Activated CD4-positive, alpha-beta T cell treated with anti-CD3 and anti-CD28 coated beads, Interleukin-2, amount 50 U/mL, for 1 hour (primary cell): ENCODE data around the gene MAP7.
"Not testable (repeated sequence)": the region's sequence is repeated elsewhere in the genome, so short reads cannot be mapped to it uniquely, and the experiment has no call there.

Source experiments
- DNase-seq: peaks from one replicate; pipeline ENCODE4 v3.0.0-alpha.2; 2020

The MAP7 gene

DNA sequence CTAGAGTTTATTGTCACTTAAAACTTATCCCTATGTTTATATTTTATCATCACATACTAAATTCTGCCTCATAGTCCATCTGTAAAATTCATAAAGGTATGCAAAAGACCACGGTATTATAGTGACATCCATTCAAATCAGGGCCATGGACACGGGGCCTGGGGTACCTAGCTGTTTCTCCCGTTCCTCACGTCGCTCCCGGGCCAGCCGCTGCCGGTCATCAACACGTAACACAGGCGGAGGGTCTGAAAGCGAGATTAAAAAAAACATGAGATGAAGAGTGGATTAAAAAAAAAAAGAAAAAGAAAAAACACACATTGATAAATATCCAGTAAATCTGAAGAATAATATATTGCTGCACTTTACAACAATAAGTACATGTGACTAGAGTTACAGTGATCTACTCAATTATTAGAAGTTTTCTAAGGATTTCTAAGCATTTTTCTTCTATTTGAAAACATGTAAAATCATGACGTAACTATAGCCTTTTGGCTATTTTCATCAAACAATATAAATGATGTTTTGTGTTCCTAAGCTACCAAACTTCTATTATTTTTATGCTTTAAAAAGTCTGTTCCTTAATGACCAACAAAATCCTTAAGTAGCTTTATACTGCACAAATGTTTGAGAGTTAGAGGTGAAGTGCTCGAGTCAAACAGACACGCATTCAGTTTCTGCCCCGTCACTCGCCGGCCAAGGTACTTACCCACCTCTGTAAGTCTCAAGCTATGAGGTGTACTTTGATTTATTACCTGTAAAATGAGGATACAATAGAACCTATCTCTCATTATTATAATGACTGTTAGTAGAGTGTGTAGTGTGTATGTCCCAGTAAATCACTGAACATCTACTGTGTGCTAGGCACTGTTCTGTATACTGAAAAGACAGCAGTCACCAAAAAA, 138.5 kb downstream of the MAP7 start:
- DNase-seq, result no peak

GRCh38 chr6:136411025-136411325, 139.2 kb downstream of the MAP7 start:
- DNase-seq, result no peak

GRCh38 chr6:136410201-136411024, 139.8 kb downstream of the MAP7 start:
- no peak for DNase-seq

- no peak for DNase-seq
Observed at GRCh38 chr6:136409597-136409996, 140.6 kb downstream of the MAP7 start.

- DNase-seq, result no peak
Observed at GRCh38 chr6:136408204-136408603, 142.0 kb downstream of the MAP7 start.

GRCh38 chr6:136405420-136406029, 144.7 kb downstream of the MAP7 start:
- no peak for DNase-seq

GRCh38 chr6:136404627-136405419, 145.4 kb downstream of the MAP7 start:
- no peak for DNase-seq

DNA sequence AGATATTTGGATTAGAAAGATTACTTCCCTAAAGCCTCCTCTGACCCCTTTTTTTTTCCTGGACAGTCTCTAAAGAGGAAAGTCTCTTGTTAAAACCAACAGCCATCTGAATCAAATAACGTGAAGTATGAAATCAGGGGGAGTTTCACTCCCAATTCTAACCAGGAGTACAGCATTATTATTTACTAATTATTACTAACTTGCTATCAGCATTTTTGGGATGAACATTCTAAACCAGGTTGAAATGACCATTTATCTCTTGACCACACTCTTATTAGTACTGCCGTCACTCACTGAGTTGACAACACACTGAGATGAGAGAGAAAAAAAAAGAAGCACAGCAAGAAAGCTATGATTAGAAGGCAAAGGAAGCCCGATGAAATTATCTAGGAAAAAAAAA, 146.2 kb downstream of the MAP7 start:
- no peak for DNase-seq

- no peak for DNase-seq
Observed at GRCh38 chr6:136403110-136403980, 146.9 kb downstream of the MAP7 start.

DNA sequence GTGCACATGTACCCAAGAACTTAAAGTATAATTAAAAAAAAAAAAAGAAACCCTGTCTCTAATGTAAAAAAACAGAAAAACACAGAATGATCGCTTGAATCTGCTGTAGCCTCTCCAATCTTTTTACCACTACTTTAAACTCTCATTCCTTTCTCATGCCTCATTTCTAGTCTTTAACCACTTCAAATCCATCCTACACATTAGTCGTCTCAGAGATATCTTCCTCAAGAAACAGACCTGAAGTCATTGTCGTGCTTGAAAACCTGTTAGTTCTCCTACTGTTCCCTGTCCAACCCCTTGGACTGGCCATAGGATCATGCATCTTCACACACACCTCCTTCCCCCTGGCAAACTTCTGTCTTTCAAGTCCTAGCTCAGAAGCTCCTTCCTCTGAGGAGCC, 148.5 kb downstream of the MAP7 start:
- DNase-seq, result no peak

- DNase-seq, result not testable (repeated sequence)
Observed at GRCh38 chr6:136401236-136401635, 149.0 kb downstream of the MAP7 start.

GRCh38 chr6:136398453-136398852, 151.8 kb downstream of the MAP7 start:
- no peak for DNase-seq

DNA sequence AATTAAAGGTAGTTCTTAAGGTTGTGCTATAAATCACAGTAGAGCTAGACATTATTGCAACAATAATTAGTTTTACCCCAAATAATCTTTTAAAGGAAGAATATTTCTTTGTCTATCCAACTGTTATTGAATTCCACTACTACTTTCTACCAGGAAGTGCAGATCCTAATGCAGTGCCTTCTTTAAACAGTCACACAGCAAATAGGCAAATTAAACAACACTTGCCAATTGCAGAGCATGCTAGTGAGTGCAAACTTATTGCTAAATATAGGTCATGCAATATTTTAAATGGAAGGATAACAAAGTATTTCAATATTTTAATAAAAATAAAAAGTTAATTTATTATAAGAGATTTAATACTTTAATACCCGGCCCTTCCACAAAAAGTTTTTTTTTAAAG, 153.3 kb downstream of the MAP7 start:
- DNase-seq, result no peak

GRCh38 chr6:136390959-136391358, 159.3 kb downstream of the MAP7 start:
- DNase-seq, result not testable (repeated sequence)

- DNase-seq, result no peak
Observed at GRCh38 chr6:136387316-136387715, 162.9 kb downstream of the MAP7 start.

- DNase-seq, result no peak
Observed at GRCh38 chr6:136383268-136383937, 166.8 kb downstream of the MAP7 start.

- DNase-seq, result no peak
Observed at GRCh38 chr6:136382676-136383252, 167.5 kb downstream of the MAP7 start.

DNA sequence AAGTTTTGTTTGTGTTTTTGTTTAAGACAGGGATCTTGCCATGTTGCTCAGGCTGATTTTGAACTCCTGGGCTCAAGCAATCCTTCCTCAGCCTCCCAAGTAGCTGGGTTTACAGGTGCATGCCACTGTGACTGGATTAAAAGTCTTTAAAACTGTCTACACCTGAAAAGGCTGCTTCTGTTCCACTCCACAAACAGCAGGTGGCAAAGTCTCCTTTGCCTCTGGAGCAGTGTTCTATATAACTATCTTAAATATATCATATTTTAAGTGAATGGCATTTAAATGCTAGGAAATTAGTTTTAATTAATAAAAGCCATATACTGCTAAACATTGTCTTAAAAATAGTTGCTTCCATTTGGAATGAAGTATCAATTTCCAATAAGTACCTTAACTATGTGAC, 171.3 kb downstream of the MAP7 start:
- DNase-seq, result no peak

GRCh38 chr6:136375836-136376235, 174.4 kb downstream of the MAP7 start:
- DNase-seq, result not testable (repeated sequence)

- DNase-seq, result no peak
Observed at GRCh38 chr6:136371959-136372358, 178.3 kb downstream of the MAP7 start.
